HG03521 (cell line): Measurements from ENCODE around the gene TMEM44.
"Not testable (repeated sequence)": the region's sequence is repeated elsewhere in the genome, so short reads cannot be mapped to it uniquely, and the experiment has no call there.

Experiments used
- ATAC-seq: cut with Tn5 transposase; IDR thresholded peaks from one replicate; pipeline ENCODE4 v1.9.1; 2021; ENCODE audit warnings: mild to moderate bottlenecking, moderate library complexity; ENCODE audit not compliant: unreplicated experiment

The TMEM44 gene

GRCh38 chr3:194642769-194643168 is 9.6 kb upstream of the TMEM44 start:
- no peak for ATAC-seq

DNA sequence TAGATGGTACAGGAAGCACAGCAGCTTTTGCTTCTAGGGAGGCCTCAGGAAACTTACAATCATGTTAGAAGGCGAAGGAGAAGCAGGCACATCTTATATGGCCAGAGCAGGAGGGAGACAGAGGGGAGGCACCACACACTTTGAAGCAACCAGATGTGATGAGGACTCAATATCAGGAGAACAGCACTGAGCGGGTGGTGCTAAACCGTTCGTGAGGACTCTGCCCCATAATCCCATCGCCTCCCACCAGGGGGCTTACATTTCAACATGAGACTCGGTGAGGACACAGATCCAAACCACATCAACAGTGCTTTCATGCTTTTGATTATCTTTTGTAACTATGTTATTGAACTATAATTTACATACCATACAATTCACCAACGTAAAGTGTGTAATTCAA is 7.6 kb upstream of the TMEM44 start:
- no peak for ATAC-seq

GRCh38 chr3:194638991-194639605 is 5.9 kb upstream of the TMEM44 start:
- no peak for ATAC-seq

GRCh38 chr3:194637541-194638400 is 4.6 kb upstream of the TMEM44 start:
- ATAC-seq, result no peak

GRCh38 chr3:194637066-194637465 is 3.8 kb upstream of the TMEM44 start:
- ATAC-seq, result no peak

GRCh38 chr3:194632809-194633348 is 340 bp downstream of the TMEM44 start:
- ATAC-seq, result peak; percentile 39

GRCh38 chr3:194632226-194632808 is 902 bp downstream of the TMEM44 start:
- ATAC-seq, result no peak

DNA sequence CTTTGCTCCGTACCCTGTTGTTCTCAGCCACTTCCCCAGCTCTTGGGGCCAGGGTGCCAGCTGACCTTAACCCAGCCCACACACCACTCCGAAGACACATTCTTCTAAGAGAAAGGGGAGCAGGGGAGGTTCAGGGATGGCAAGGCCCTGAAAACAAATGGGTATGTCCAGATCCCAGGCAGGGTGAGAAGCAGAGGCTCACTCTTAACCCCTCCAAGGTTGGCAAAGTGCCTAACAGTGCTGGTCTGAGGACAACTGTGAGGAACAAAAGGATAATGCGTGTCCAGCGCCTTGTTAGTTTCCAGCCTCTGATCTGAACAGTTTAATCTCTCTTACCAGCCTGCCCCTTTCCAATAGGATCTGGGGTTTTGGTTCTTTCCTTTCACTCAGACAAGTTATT is 1.5 kb downstream of the TMEM44 start:
- ATAC-seq, result no peak

DNA sequence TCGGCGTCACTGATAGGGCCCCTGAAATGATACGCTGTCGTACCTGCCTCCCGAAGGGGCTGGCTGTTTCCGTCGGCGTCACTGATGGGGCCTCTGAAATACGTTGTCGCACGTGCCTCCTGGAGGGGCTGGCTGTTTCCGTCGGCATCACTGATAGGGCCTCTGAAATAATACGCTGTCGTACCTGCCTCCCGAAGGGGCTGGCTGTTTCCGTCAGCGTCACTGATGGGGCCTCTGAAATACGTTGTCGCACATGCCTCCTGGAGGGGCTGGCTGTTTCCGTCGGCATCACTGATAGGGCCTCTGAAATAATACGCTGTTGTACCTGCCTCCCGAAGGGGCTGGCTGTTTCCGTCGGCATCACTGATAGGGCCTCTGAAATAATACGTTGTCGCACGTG is 2.5 kb downstream of the TMEM44 start:
- ATAC-seq, result not testable (repeated sequence)

DNA sequence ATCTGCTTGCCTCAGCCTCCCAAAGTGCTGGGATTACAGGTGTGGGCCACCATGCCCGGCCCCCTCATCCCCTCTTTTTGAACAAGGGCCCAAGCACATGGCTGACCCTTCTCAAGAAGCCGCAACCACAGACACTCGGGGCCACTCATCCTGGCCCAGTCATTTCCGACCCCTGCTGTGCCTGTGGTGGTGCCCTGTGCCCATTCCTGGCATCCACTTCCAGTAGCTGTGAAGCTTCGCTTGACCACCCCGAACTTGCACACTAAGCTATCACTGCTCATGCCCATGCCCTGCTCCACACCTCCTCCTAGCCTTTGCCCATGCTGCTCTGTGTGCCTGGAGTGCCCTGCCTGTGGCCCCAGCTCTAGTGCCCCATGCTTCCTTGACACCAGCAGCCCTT is 8.3 kb downstream of the TMEM44 start:
- no peak for ATAC-seq

DNA sequence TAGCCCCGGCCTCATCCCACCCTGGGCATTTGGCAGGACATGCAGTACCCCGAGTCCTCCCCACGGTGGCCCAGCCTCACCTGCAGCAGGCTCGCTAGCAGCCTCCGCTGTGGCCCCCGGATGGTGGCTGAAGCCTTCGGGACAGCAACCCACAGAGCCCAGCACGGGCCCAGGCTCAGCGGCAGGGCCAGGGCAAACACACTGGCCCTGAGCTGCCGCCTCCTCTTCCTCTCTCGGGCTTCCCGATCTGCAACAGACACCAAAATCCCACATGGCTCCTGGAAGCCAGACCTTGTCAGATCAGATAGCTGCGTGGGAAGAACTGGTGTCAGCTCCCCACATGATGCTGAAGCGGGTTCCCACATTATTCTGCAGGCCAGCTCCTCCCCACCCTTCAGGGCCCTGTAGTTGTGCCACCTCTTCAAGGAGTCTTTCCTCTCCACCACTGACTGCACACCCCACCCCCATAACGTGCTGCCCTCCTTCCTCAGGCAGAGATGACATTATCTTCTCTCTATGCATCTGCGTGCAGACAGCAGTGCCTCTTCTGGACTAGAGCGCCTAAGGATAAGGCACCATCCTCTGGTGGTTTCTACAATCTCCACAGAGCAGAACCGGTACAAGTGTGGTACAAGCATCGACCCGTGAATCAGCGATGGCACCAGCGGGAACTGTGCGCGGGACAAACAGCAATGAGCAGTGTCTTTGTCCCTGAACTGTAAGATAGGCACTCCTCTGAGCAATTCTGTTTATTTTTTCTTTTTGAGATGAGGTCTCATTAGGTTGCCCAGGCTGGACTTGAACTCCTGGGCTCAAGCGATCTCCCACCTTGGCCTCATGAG is 9.5 kb downstream of the TMEM44 start:
- ATAC-seq, result no peak

DNA sequence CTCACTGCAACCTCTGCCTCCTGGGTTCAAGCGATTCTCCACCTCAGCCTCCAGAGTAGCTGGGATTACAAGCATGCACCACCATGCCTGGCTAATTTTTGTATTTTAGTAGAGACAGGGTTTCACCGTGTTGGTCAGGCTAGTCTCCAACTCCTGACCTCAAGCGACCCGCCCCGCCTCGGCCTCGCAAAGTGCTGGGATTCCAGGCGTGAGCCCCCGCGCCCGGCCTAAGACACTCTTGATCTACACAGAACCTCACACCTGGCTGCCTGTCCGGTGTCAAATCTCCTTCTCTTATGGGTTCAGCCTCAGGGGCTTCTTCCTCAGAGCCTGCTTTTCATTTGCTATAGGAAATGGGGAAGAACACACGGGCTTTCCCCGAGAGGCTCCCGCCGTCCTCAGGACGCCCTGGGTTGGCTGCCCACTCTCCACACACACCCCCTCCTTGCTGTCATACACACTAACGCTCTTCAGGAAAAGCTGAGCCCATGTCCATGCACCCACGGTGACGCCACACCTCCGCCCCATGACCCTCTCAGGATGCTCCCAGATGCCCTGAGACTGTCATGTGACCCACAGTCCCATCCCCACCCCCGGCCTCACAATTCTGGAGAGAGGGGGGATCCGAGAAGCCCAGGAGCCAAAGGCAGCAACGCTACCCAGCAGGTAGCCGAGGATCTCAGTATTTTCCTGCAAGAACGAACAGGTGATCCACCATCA is 10.4 kb downstream of the TMEM44 start:
- no peak for ATAC-seq

GRCh38 chr3:194621947-194622346 is 11.3 kb downstream of the TMEM44 start:
- no peak for ATAC-seq

- ATAC-seq, result no peak
Observed at GRCh38 chr3:194620196-194620595, 13.0 kb downstream of the TMEM44 start.

DNA sequence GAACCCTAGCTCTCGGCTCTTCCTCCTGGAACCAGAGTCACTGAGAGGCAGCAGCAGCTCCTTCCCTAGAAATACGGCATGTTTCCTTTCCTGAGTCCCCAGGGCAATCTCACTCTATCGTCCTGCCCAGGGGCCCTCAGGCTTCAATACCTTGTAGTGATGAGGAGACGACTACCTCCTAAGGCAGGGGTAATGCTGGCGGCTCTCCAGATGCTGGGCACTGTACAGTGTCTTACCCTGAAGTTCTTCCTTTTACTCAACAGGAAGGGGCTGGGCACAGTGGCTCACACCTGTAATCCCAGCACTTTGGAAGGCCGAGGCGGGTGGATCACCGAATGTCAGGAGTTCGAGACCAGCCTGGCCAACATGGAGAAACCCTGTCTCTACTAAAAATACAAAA is 13.5 kb downstream of the TMEM44 start:
- no peak for ATAC-seq

- no peak for ATAC-seq
Observed at GRCh38 chr3:194618858-194619608, 14.2 kb downstream of the TMEM44 start.

GRCh38 chr3:194617827-194618226 is 15.4 kb downstream of the TMEM44 start:
- ATAC-seq, result no peak

GRCh38 chr3:194617143-194617671 is 16.0 kb downstream of the TMEM44 start:
- no peak for ATAC-seq

DNA sequence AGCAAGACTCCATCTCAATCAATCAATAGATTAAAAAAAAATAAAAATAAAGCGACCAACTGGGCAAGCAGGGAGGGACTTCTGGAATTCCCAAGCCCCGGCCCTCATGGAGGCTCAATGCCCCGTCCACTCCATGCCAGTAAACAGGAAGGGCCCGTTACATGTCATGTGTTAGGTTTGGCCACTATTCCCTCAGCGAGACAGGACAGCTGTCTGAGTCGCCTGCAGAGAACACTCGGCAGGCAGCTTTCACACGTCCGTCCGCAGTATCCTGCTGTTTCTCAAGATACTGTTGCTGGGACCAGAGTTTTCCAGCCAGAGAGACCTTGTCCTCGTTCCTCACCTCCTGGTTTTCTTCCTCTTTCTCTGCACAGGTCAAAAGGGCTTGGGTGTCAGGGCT is 18.0 kb downstream of the TMEM44 start:
- ATAC-seq, result no peak
